GM12865 (cell line): Measurements from ENCODE around the gene HMCN1.

ENCODE experiments used
- DNase-seq: peaks from one replicate; pipeline ENCODE4 v3.0.0; 2010; ENCODE audit warnings: low read depth
- H3K4me3 ChIP-seq: 2 replicates; pipeline ENCODE4 v1.5.1; 2011; ENCODE audit warnings: mild to moderate bottlenecking, low read depth, low read length, control low read depth
- CTCF ChIP-seq: IDR thresholded peaks from 2 replicates; pipeline ENCODE4 v1.5.1; 2011; ENCODE audit warnings: low read length, control low read depth, low read depth, inconsistent platforms; ENCODE audit not compliant: insufficient read depth; ENCODE audit errors: missing control alignments

The HMCN1 gene

GRCh38 chr1:185733818-185734735 lies at the start of gene HMCN1:
TSS of gene HMCN1 (plus strand) at chr1:185734391. CDS start at chr1:185734780, 389 bp downstream.
- H3K4me3 ChIP-seq: peak within 1 kb of the TSS; percentile 18; the same call in 1 of the 2 replicates
- peak; percentile 14 for TF ChIP-seq CTCF
- peak; percentile 2 for DNase-seq

- no peak for TF ChIP-seq CTCF
- no peak overlapping the region for H3K4me3 ChIP-seq
- DNase-seq: no peak
These were observed 47.1 kb upstream of the HMCN1 start for GRCh38 chr1:185686821-185687778.

GRCh38 chr1:185690527-185690926 lies 43.7 kb upstream of the HMCN1 start:
- DNase-seq: no peak
- H3K4me3 ChIP-seq: no peak overlapping the region
- TF ChIP-seq CTCF: no peak

GRCh38 chr1:185693654-185694053 lies 40.5 kb upstream of the HMCN1 start:
- TF ChIP-seq CTCF: no peak
- DNase-seq: no peak
- H3K4me3 ChIP-seq: peak overlapping the region; percentile 0; the same call in 1 of the 2 replicates

GRCh38 chr1:185694081-185694480 lies 40.1 kb upstream of the HMCN1 start:
- peak; percentile 77 for DNase-seq
- TF ChIP-seq CTCF: no peak
- H3K4me3 ChIP-seq: peak overlapping the region; percentile 30

GRCh38 chr1:185695299-185695698 lies 38.9 kb upstream of the HMCN1 start:
- TF ChIP-seq CTCF: no peak
- no peak for DNase-seq
- no peak overlapping the region for H3K4me3 ChIP-seq
